ENCODE measurements around the gene NUCB1.

Gene NUCB1

GRCh38 chr19:48963371-48964204, 63.5 kb downstream of the NUCB1 start:
- DNase-seq (ENCODE audit: low spot score) = peak; percentile 73

- DNase-seq (ENCODE audit: low spot score) = no peak
Measured at GRCh38 chr19:48964205-48965039, 64.3 kb downstream of the NUCB1 start.

- peak; percentile 98 for DNase-seq (ENCODE audit: low spot score)
Measured at GRCh38 chr19:48965040-48965805, 65.1 kb downstream of the NUCB1 start, which contains the start of gene FTL. FTL (plus strand) TSS chr19:48965309; CDS start chr19:48965508, 199 bp downstream.

- peak; percentile 87 for DNase-seq (ENCODE audit: low spot score)
Measured at GRCh38 chr19:48965806-48966540, 65.9 kb downstream of the NUCB1 start.

- DNase-seq (ENCODE audit: low spot score) = no peak
Measured at GRCh38 chr19:48966541-48967345, 66.6 kb downstream of the NUCB1 start.

GRCh38 chr19:48967346-48968178, 67.5 kb downstream of the NUCB1 start:
- no peak for DNase-seq (ENCODE audit: low spot score)

- no peak for DNase-seq (ENCODE audit: low spot score)
Measured at GRCh38 chr19:48968179-48968661, 68.1 kb downstream of the NUCB1 start.

- no peak for DNase-seq (ENCODE audit: low spot score)
Measured at GRCh38 chr19:48968813-48969218, 68.7 kb downstream of the NUCB1 start.

- no peak for DNase-seq (ENCODE audit: low spot score)
Measured at GRCh38 chr19:48969276-48970138, 69.4 kb downstream of the NUCB1 start.

- DNase-seq (ENCODE audit: low spot score) = no peak
Measured at GRCh38 chr19:48970139-48970766, 70.1 kb downstream of the NUCB1 start.

- no peak for DNase-seq (ENCODE audit: low spot score)
Measured at GRCh38 chr19:48970923-48971395, 70.8 kb downstream of the NUCB1 start.
